DOHH2 (cell line): ENCODE results near the gene PRODH.
"Not testable (repeated sequence)": the region's sequence is repeated elsewhere in the genome, so short reads cannot be mapped to it uniquely, and the experiment has no call there.

Source experiments
- H3F3A ChIP-seq: fragments of 200-600 bp; sonication (generic), shearing (Covaris generic); 2 replicates; pipeline ENCODE4 v1.6.0; 2016; ENCODE audit warnings: antibody characterized with exemption, mild to moderate bottlenecking; ENCODE audit not compliant: control insufficient read depth, insufficient read depth
- H3K27ac ChIP-seq: fragments of 200-600 bp; sonication (generic); 2 replicates; pipeline ENCODE4 v1.5.1; 2014; ENCODE audit warnings: low read depth, mild to moderate bottlenecking, low read length, moderate library complexity
- H3K27me3 ChIP-seq: fragments of 200-600 bp; sonication (generic); 2 replicates; pipeline ENCODE4 v1.6.1; 2014; ENCODE audit warnings: mild to moderate bottlenecking, low read length, mixed read lengths; ENCODE audit not compliant: control insufficient read depth
- H3K36me3 ChIP-seq: fragments of 200-600 bp; sonication (generic); 2 replicates; pipeline ENCODE4 v1.6.1; 2014; ENCODE audit warnings: mild to moderate bottlenecking, low read length, moderate library complexity, mixed read lengths; ENCODE audit not compliant: control insufficient read depth
- H3K4me1 ChIP-seq: fragments of 200-600 bp; sonication (generic); 2 replicates; pipeline ENCODE4 v1.6.1; 2014; ENCODE audit warnings: mild to moderate bottlenecking, low read length, mixed read lengths; ENCODE audit not compliant: control insufficient read depth
- H3K4me2 ChIP-seq: fragments of 200-600 bp; sonication (generic); 2 replicates; pipeline ENCODE4 v1.6.0; 2014; ENCODE audit warnings: mild to moderate bottlenecking, low read length, moderate library complexity
- H3K4me3 ChIP-seq: fragments of 200-600 bp; sonication (generic); 2 replicates; pipeline ENCODE4 v1.5.1; 2014; ENCODE audit warnings: mild to moderate bottlenecking, low read length, mixed read lengths
- H3K79me2 ChIP-seq: fragments of 200-600 bp; sonication (generic); 2 replicates; pipeline ENCODE4 v1.6.1; 2014; ENCODE audit warnings: mild to moderate bottlenecking, low read length, mixed read lengths; ENCODE audit not compliant: control insufficient read depth
- H3K9me2 ChIP-seq: fragments of 200-600 bp; sonication (generic); replicated peaks from 2 replicates; pipeline ENCODE4 v1.6.1; 2014; ENCODE audit warnings: mild to moderate bottlenecking, low read length, mixed read lengths; ENCODE audit not compliant: control insufficient read depth
- H3K9me3 ChIP-seq: fragments of 200-600 bp; sonication (generic); 2 replicates; pipeline ENCODE4 v1.6.1; 2014; ENCODE audit warnings: antibody characterized with exemption, low read length, mixed read lengths; ENCODE audit not compliant: control insufficient read depth, insufficient read depth
- H4K20me1 ChIP-seq: fragments of 200-600 bp; sonication (generic); 2 replicates; pipeline ENCODE4 v1.6.0; 2014; ENCODE audit warnings: low read depth, mild to moderate bottlenecking, antibody characterized with exemption, low read length, moderate library complexity; ENCODE audit not compliant: control insufficient read depth, insufficient read depth
- EZH2phosphoT487 ChIP-seq: fragments of 200-600 bp; sonication (generic); IDR thresholded peaks from 2 replicates; pipeline ENCODE4 v1.6.1; 2017; ENCODE audit warnings: borderline replicate concordance, mild to moderate bottlenecking, antibody characterized with exemption, low read length, moderate library complexity, mixed read lengths
- TF ChIP-seq, protein P1 (sequence below): fragments of 200-600 bp; sonication (generic); IDR thresholded peaks from one replicate; pipeline ENCODE4 v1.5.1; 2014; ENCODE audit warnings: antibody characterized with exemption, mild to moderate bottlenecking, low read depth, low read length; ENCODE audit not compliant: poor library complexity, severe bottlenecking

Gene PRODH

DNA sequence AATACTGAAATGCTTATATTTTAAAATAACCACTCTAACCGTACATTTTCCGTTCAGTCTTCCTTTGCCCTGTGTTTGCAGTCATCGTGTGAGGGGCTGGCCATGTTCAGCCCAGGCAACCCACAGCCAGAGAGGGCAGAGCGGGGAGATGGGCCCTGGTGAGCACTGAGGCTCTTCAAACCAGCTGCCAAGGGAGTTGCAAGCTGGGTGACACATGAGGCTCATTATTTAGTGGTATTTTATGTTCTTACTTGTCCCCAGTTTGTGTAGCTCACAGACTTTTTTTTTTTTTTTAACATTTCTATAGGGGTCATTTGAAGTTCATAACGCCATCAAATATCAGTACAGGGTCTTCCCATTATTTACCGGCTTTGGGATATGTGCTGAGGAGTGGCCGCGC is 48.0 kb downstream of the PRODH start:
- Histone ChIP-seq H3F3A (no peaks in the 10 kb centered on the region), H3K9me3 (no peaks in the 10 kb centered on the region), H3K36me3 (no peaks in the 10 kb centered on the region), H3K27me3 (no peaks in the 10 kb centered on the region), H3K79me2 (no peaks in the 10 kb centered on the region), H3K4me2 (no peak overlapping the region), H3K4me3 (no peak overlapping the region), H3K4me1 (no peaks in the 10 kb centered on the region), H4K20me1 (no peaks in the 10 kb centered on the region), H3K27ac (no peak overlapping the region), H3K9me2 (no peaks in the 10 kb centered on the region)
- TF ChIP-seq, protein P1, sequence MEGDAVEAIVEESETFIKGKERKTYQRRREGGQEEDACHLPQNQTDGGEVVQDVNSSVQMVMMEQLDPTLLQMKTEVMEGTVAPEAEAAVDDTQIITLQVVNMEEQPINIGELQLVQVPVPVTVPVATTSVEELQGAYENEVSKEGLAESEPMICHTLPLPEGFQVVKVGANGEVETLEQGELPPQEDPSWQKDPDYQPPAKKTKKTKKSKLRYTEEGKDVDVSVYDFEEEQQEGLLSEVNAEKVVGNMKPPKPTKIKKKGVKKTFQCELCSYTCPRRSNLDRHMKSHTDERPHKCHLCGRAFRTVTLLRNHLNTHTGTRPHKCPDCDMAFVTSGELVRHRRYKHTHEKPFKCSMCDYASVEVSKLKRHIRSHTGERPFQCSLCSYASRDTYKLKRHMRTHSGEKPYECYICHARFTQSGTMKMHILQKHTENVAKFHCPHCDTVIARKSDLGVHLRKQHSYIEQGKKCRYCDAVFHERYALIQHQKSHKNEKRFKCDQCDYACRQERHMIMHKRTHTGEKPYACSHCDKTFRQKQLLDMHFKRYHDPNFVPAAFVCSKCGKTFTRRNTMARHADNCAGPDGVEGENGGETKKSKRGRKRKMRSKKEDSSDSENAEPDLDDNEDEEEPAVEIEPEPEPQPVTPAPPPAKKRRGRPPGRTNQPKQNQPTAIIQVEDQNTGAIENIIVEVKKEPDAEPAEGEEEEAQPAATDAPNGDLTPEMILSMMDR = no peak
- TF ChIP-seq EZH2phosphoT487 = no peak

DNA sequence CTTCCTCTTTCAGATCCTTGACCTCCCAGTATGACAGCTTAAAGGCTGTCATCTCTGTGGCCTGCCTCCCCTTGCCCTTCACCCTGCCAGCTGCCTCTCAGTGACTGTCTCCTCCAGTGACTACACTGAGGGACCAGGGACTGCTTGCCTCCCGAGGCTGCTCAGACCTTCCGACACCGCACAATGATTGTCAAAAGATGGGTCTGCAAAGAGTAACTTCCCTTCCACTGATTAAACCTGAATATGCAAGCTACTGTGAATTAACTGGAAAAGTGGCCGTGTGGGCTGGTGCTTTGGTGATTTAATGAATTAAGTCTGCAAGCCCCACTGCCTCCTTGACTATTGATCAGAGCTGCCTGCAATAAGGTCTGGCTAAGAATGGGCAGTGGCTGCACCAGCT is 51.6 kb downstream of the PRODH start:
- not testable (repeated sequence) for H3F3A ChIP-seq, H3K36me3 ChIP-seq, H3K27ac ChIP-seq, H3K9me2 ChIP-seq, H3K4me1 ChIP-seq, H3K4me3 ChIP-seq, H3K27me3 ChIP-seq, H4K20me1 ChIP-seq, H3K9me3 ChIP-seq, H3K4me2 ChIP-seq, H3K79me2 ChIP-seq

DNA sequence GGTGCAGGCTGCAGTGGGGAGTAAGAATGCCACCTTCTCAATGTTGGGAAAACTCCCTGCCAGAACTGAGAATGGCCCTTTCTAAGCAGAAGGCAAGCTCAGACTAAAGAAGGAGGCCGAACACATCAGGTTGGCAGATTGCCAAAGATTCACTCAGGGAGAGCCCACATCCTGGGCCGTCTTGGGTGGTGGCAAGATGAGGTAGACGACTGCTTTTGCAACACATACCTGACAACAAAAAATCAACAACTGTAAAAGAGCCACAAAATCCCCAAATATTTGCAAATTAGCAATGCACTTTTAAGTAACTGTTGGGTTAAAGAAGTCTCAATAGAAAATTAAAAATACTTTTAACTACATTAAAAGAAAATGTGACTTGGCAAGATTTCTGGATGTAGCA is 54.8 kb downstream of the PRODH start:
- H3K9me2 ChIP-seq, H3K4me3 ChIP-seq, H3K36me3 ChIP-seq: not testable (repeated sequence)

More for the DNA sequence above, 54.8 kb downstream of the PRODH start:
- not testable (repeated sequence) for H3K4me1 ChIP-seq, H4K20me1 ChIP-seq, H3F3A ChIP-seq, H3K27me3 ChIP-seq, H3K4me2 ChIP-seq, H3K9me3 ChIP-seq, H3K27ac ChIP-seq, H3K79me2 ChIP-seq
